ENCODE results near the gene SYT15B. TPM values are rescaled to one million over a fixed set of nuclear protein-coding genes. Genes with fewer than 3 reads are reported as not detected.

The SYT15B gene
- total and polyA plus RNA-seq, 10 donors = 0.04 to 2.2 (median 1.2) TPM

Other genes with a start within 250 kb of the SYT15B start
- gene AGAP9, start 240.0 kb downstream of the SYT15B start, total RNA-seq = 10 to 100 TPM in 3 of 7 donors, 1 to 10 TPM in 4; 4.2 to 19.8 (median 8.9) TPM
- gene AGAP9, start 240.0 kb downstream of the SYT15B start, polyA plus RNA-seq = 1 to 10 TPM; 4.4 to 9.6 (median 6.4) TPM
- not detected for gene NPY4R2, start 155.1 kb upstream of the SYT15B start, total RNA-seq
- gene NPY4R2, start 155.1 kb upstream of the SYT15B start, polyA plus RNA-seq = not detected
- gene FAM25C, start 236.2 kb upstream of the SYT15B start, total RNA-seq = not detected
- gene FAM25C, start 236.2 kb upstream of the SYT15B start, polyA plus RNA-seq = not detected